ENCODE data around the gene RTL10. TPM values are rescaled to one million over a fixed set of nuclear protein-coding genes. Genes with fewer than 3 reads are reported as not detected.

Gene RTL10
- total and polyA plus RNA-seq, 2 donors (not counting 1 experiment from before 2014, with no cell fraction given), result 6.4 to 15.2 TPM

DNA sequence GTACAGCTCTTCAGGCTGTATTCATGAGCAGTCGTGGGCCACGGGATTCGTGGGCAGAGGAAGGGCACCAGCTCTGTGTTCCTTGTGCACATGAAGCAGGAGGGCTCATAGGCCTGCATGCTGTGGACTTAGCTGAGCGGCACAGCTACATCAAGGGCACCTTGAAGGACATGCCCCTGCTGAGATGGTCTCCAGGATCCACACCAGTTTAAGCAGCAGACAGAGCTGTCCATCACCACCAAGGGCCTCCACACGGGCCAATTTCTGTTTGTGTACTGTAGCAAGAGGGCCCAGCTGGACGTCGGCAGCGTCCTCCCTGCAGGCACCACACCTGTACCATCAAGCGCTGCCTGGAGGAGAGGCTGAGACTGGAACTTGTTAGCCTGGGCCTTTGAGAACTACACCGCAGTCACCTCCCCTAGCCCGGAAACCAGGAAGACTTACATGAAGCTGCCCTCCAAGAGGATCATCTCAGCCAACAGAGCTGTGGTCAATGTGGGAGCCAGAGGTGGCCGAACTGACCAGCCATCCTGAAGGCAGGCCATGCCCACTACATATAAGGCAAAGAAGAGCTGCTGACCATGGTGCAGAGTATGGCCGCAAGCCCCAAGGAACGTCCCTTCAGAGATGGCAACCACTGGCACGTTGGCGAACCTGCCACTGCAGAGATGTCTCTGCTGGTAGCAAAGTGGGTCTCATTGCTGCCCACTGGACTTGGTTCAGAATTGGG is 32.7 kb upstream of the RTL10 start:
- Histone ChIP-seq H3K4me3 (ENCODE audit: control extremely low read depth in 1 of 5, extremely low read depth in 1 of 5, insufficient read depth in 1 of 5, low read depth in 2 of 5, low read length in 4 of 5) (no peak overlapping the region), H4K20me1 (ENCODE audit: control insufficient read depth, insufficient read depth, low read length, poor library complexity, severe bottlenecking) (no peaks in the 10 kb centered on the region), H3K4me1 (ENCODE audit: control insufficient read depth in 2 of 2, insufficient read depth in 2 of 2, low read length in 2 of 2) (peaks cover 32 to 37% of the 10 kb centered on the region in 2 donors), H3K79me2 (ENCODE audit: control insufficient read depth, insufficient read depth, low read length) (no peaks in the 10 kb centered on the region), H3K27ac (ENCODE audit: low read length in 2 of 2) (no peak overlapping the region), H3K27me3 (replicated peaks in 1 of 4; ENCODE audit: control extremely low read depth in 1 of 4, control insufficient read depth in 3 of 4, insufficient read depth in 4 of 4, low read length in 3 of 4) (no peaks in the 10 kb centered on the region), H3K9me3 (ENCODE audit: control extremely low read depth in 1 of 3, control insufficient read depth in 2 of 3, insufficient read depth in 1 of 3, low read length in 2 of 3) (no peaks in the 10 kb centered on the region), H3K36me3 (replicated peaks in 1 of 2; ENCODE audit: control extremely low read depth in 1 of 2, control insufficient read depth in 1 of 2, extremely low read depth in 1 of 2, insufficient read depth in 2 of 2, low read length in 1 of 2) (no peaks in the 10 kb centered on the region), H3K9ac (ENCODE audit: low read length) (no peak overlapping the region), H2AFZ (ENCODE audit: insufficient read depth, low read depth, low read length, poor library complexity, severe bottlenecking) (no peak overlapping the region), H3K4me2 (replicated peaks; ENCODE audit: low read depth, low read length, poor library complexity, severe bottlenecking) (peak overlapping the region; percentile 53)
- ATAC-seq (ENCODE audit: low read depth), result peak; percentile 5
- H3K4me3 Mint-ChIP-seq, result no peak overlapping the region
- H3K27me3 Mint-ChIP-seq, result no peaks in the 10 kb centered on the region
- ChIA-PET CTCF (interaction anchor here (0.8 to 2.1 kb wide), 3 partner anchors 23 to 436 kb away, joined by 3 to 7 read pairs (median 7); no protein-coding TSS in a partner anchor), POLR2A (no interaction called here)
- 85% methylated on average over 15 of the region's 16 CpGs for WGBS (ENCODE audit: insufficient coverage)
- peaks cover 33% of the 10 kb centered on the region for H3K4me1 Mint-ChIP-seq
- DNase-seq, result no peak
- H3K9me3 Mint-ChIP-seq (ENCODE audit: insufficient read depth), result no peaks in the 10 kb centered on the region
- TF ChIP-seq CTCF (IDR thresholded peaks at IDR 0.05) (no peak), EZH2 (IDR thresholded peaks at IDR 0.05; ENCODE audit: borderline replicate concordance, insufficient read depth, low read depth, low read length, poor library complexity, severe bottlenecking) (no peak)
- intact Hi-C loops (cut with micrococcal nuclease), result no loop called here
- peak overlapping the region; percentile 91 for H3K27ac Mint-ChIP-seq

GRCh38 chr22:19886605-19887255 is 32.1 kb upstream of the RTL10 start:
- WGBS (ENCODE audit: insufficient coverage), result 50% methylated on average over 9 of the region's 12 CpGs
- peak overlapping the region; percentile 53 for H2AFZ ChIP-seq (ENCODE audit: insufficient read depth, low read depth, low read length, poor library complexity, severe bottlenecking)

More at GRCh38 chr22:19886605-19887255, 32.1 kb upstream of the RTL10 start:
- CTCF ChIA-PET, result interaction anchor here (1.5 to 2.1 kb wide), 2 partner anchors 23 to 156 kb away, joined by 7 read pairs; no protein-coding TSS in a partner anchor
- TF ChIP-seq CTCF (IDR thresholded peaks at IDR 0.05) (no peak), EZH2 (IDR thresholded peaks at IDR 0.05; ENCODE audit: borderline replicate concordance, insufficient read depth, low read depth, low read length, poor library complexity, severe bottlenecking) (no peak)
- Mint-ChIP-seq H3K4me3 (peak overlapping the region; percentile 8), H3K27me3 (no peaks in the 10 kb centered on the region), H3K4me1 (peaks cover 26% of the 10 kb centered on the region), H3K9me3 (ENCODE audit: insufficient read depth) (no peaks in the 10 kb centered on the region), H3K27ac (peak overlapping the region; percentile 91)
- peak overlapping the region; percentile 53 for H3K4me2 ChIP-seq (replicated peaks; ENCODE audit: low read depth, low read length, poor library complexity, severe bottlenecking)
- no peaks in the 10 kb centered on the region for H4K20me1 ChIP-seq (ENCODE audit: control insufficient read depth, insufficient read depth, low read length, poor library complexity, severe bottlenecking)
- intact Hi-C loops (cut with micrococcal nuclease), result no loop called here
- H3K27ac ChIP-seq (ENCODE audit: low read length in 2 of 2), result peak overlapping the region in 1 of 2 donors; percentile 58
- H3K9me3 ChIP-seq (ENCODE audit: control extremely low read depth in 1 of 3, control insufficient read depth in 2 of 3, insufficient read depth in 1 of 3, low read length in 2 of 3), result no peaks in the 10 kb centered on the region
- no peaks in the 10 kb centered on the region for H3K36me3 ChIP-seq (replicated peaks in 1 of 2; ENCODE audit: control extremely low read depth in 1 of 2, control insufficient read depth in 1 of 2, extremely low read depth in 1 of 2, insufficient read depth in 2 of 2, low read length in 1 of 2)
- peaks cover 25 to 30% of the 10 kb centered on the region in 2 donors for H3K4me1 ChIP-seq (ENCODE audit: control insufficient read depth in 2 of 2, insufficient read depth in 2 of 2, low read length in 2 of 2)
- DNase-seq (peak; percentile 49), ATAC-seq (ENCODE audit: low read depth) (peak; percentile 57)
- no peaks in the 10 kb centered on the region for H3K27me3 ChIP-seq (replicated peaks in 1 of 4; ENCODE audit: control extremely low read depth in 1 of 4, control insufficient read depth in 3 of 4, insufficient read depth in 4 of 4, low read length in 3 of 4)
- H3K9ac ChIP-seq (ENCODE audit: low read length), result no peak overlapping the region
- POLR2A ChIA-PET, result no interaction called here
- no peaks in the 10 kb centered on the region for H3K79me2 ChIP-seq (ENCODE audit: control insufficient read depth, insufficient read depth, low read length)
- no peak overlapping the region for H3K4me3 ChIP-seq (ENCODE audit: control extremely low read depth in 1 of 5, extremely low read depth in 1 of 5, insufficient read depth in 1 of 5, low read depth in 2 of 5, low read length in 4 of 5)

Measured in B cell (primary cell).